ENCODE measurements around the gene KANSL1L. TPM values are rescaled to one million over a fixed set of nuclear protein-coding genes. Genes with fewer than 3 reads are reported as not detected.

KANSL1L gene
- total and polyA plus RNA-seq, 10 of the 15 experiments (the other 5 are each of a cell fraction or from before 2014, with no cell fraction given), result 1.2 to 9.5 (median 3.7) TPM

DNA sequence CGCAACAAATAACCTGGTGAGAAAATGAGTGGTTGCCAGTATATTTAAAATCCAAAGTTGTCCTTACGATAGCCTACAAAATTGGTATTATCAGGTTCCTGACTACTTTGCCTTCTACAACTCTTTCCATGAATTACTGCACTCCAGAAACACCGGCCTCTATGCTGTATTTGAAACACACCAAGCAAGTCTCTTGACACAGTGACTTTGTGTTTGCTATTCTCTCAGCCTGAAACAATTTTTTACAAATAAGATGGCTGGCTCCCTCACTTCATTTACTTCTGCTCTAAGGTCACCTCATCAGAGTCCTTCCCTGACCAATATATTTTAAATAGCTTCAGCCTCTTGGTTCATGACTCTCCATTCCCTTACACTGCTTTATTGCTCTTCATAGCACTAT, 12.2 kb downstream of the KANSL1L start:
- in situ Hi-C loops (cut with MboI), result no loop called here
- TF ChIP-seq, protein P1, sequence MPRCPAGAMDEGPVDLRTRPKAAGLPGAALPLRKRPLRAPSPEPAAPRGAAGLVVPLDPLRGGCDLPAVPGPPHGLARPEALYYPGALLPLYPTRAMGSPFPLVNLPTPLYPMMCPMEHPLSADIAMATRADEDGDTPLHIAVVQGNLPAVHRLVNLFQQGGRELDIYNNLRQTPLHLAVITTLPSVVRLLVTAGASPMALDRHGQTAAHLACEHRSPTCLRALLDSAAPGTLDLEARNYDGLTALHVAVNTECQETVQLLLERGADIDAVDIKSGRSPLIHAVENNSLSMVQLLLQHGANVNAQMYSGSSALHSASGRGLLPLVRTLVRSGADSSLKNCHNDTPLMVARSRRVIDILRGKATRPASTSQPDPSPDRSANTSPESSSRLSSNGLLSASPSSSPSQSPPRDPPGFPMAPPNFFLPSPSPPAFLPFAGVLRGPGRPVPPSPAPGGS (IDR thresholded peaks at IDR 0.05; ENCODE audit: borderline replicate concordance, insufficient read depth, low read depth, low read length, poor library complexity, severe bottlenecking), result no peak
- TF ChIP-seq EP300 (IDR thresholded peaks at IDR 0.05; ENCODE audit: borderline replicate concordance in 1 of 2, control insufficient read depth in 1 of 2, low read depth in 2 of 2, low read length in 2 of 2), result no peak
- TF ChIP-seq, protein P2, sequence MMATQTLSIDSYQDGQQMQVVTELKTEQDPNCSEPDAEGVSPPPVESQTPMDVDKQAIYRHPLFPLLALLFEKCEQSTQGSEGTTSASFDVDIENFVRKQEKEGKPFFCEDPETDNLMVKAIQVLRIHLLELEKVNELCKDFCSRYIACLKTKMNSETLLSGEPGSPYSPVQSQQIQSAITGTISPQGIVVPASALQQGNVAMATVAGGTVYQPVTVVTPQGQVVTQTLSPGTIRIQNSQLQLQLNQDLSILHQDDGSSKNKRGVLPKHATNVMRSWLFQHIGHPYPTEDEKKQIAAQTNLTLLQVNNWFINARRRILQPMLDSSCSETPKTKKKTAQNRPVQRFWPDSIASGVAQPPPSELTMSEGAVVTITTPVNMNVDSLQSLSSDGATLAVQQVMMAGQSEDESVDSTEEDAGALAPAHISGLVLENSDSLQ (IDR thresholded peaks at IDR 0.05), result no peak
- TF ChIP-seq, protein P3, sequence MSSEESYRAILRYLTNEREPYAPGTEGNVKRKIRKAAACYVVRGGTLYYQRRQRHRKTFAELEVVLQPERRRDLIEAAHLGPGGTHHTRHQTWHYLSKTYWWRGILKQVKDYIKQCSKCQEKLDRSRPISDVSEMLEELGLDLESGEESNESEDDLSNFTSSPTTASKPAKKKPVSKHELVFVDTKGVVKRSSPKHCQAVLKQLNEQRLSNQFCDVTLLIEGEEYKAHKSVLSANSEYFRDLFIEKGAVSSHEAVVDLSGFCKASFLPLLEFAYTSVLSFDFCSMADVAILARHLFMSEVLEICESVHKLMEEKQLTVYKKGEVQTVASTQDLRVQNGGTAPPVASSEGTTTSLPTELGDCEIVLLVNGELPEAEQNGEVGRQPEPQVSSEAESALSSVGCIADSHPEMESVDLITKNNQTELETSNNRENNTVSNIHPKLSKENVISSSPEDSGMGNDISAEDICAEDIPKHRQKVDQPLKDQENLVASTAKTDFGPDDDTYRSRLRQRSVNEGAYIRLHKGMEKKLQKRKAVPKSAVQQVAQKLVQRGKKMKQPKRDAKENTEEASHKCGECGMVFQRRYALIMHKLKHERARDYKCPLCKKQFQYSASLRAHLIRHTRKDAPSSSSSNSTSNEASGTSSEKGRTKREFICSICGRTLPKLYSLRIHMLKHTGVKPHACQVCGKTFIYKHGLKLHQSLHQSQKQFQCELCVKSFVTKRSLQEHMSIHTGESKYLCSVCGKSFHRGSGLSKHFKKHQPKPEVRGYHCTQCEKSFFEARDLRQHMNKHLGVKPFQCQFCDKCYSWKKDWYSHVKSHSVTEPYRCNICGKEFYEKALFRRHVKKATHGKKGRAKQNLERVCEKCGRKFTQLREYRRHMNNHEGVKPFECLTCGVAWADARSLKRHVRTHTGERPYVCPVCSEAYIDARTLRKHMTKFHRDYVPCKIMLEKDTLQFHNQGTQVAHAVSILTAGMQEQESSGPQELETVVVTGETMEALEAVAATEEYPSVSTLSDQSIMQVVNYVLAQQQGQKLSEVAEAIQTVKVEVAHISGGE (CRISPR knock-in tag; IDR thresholded peaks at IDR 0.05), result no peak
- TF ChIP-seq, protein P4, sequence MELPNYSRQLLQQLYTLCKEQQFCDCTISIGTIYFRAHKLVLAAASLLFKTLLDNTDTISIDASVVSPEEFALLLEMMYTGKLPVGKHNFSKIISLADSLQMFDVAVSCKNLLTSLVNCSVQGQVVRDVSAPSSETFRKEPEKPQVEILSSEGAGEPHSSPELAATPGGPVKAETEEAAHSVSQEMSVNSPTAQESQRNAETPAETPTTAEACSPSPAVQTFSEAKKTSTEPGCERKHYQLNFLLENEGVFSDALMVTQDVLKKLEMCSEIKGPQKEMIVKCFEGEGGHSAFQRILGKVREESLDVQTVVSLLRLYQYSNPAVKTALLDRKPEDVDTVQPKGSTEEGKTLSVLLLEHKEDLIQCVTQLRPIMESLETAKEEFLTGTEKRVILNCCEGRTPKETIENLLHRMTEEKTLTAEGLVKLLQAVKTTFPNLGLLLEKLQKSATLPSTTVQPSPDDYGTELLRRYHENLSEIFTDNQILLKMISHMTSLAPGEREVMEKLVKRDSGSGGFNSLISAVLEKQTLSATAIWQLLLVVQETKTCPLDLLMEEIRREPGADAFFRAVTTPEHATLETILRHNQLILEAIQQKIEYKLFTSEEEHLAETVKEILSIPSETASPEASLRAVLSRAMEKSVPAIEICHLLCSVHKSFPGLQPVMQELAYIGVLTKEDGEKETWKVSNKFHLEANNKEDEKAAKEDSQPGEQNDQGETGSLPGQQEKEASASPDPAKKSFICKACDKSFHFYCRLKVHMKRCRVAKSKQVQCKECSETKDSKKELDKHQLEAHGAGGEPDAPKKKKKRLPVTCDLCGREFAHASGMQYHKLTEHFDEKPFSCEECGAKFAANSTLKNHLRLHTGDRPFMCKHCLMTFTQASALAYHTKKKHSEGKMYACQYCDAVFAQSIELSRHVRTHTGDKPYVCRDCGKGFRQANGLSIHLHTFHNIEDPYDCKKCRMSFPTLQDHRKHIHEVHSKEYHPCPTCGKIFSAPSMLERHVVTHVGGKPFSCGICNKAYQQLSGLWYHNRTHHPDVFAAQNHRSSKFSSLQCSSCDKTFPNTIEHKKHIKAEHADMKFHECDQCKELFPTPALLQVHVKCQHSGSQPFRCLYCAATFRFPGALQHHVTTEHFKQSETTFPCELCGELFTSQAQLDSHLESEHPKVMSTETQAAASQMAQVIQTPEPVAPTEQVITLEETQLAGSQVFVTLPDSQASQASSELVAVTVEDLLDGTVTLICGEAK (IDR thresholded peaks at IDR 0.05; ENCODE audit: borderline replicate concordance), result no peak
- no peak for TF ChIP-seq SUZ12 (IDR thresholded peaks at IDR 0.05; ENCODE audit: unreplicated experiment)
- no peak for TF ChIP-seq CREM (IDR thresholded peaks at IDR 0.05; ENCODE audit: low read depth)
- TF ChIP-seq ZSCAN29 (IDR thresholded peaks at IDR 0.05), result no peak
- no peak for TF ChIP-seq EZH2 (IDR thresholded peaks at IDR 0.05; ENCODE audit: borderline replicate concordance, control insufficient read depth, low read depth, low read length)
- no peak for TF ChIP-seq HDGF (IDR thresholded peaks at IDR 0.05)
- TF ChIP-seq, protein P5, sequence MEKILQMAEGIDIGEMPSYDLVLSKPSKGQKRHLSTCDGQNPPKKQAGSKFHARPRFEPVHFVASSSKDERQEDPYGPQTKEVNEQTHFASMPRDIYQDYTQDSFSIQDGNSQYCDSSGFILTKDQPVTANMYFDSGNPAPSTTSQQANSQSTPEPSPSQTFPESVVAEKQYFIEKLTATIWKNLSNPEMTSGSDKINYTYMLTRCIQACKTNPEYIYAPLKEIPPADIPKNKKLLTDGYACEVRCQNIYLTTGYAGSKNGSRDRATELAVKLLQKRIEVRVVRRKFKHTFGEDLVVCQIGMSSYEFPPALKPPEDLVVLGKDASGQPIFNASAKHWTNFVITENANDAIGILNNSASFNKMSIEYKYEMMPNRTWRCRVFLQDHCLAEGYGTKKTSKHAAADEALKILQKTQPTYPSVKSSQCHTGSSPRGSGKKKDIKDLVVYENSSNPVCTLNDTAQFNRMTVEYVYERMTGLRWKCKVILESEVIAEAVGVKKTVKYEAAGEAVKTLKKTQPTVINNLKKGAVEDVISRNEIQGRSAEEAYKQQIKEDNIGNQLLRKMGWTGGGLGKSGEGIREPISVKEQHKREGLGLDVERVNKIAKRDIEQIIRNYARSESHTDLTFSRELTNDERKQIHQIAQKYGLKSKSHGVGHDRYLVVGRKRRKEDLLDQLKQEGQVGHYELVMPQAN (conservative IDR thresholded peaks at IDR 0.05), result no peak

More for the DNA sequence above, 12.2 kb downstream of the KANSL1L start:
- Histone ChIP-seq H3K4me2 (ENCODE audit: control insufficient read depth, insufficient read depth) (no peak overlapping the region), H3K36me3 (ENCODE audit: control insufficient read depth in 2 of 2, insufficient read depth in 2 of 2, low read length in 1 of 2) (no peaks in the 10 kb centered on the region), H3K4me3 (no peak overlapping the region), H3K27ac (ENCODE audit: control insufficient read depth, insufficient read depth) (no peak overlapping the region), H3K9me3 (replicated peaks; ENCODE audit: control insufficient read depth, insufficient read depth, low read length) (no peaks in the 10 kb centered on the region), H4K20me1 (ENCODE audit: control insufficient read depth, insufficient read depth) (no peaks in the 10 kb centered on the region), H3K27me3 (replicated peaks in 1 of 2; ENCODE audit: control insufficient read depth in 2 of 2, insufficient read depth in 2 of 2, low read length in 1 of 2) (no peaks in the 10 kb centered on the region), H3K79me2 (ENCODE audit: control insufficient read depth, insufficient read depth, low read length) (no peaks in the 10 kb centered on the region), H3K4me1 (ENCODE audit: control insufficient read depth, insufficient read depth, low read length) (no peaks in the 10 kb centered on the region), H3K9ac (ENCODE audit: control insufficient read depth, insufficient read depth, low read length) (no peak overlapping the region), H2AFZ (ENCODE audit: control insufficient read depth, low read depth, low read length) (no peak overlapping the region)
- POLR2A ChIA-PET, result no interaction called here
- no peak for ATAC-seq
- BruUV-seq (replicated peaks), result no TSS peak
- 98% methylated on average over 3 of the region's 3 CpGs for WGBS (ENCODE audit: insufficient coverage, insufficient replicate concordance, low lambda C conversion rate, missing lambda C conversion rate)
- DNase-seq (ENCODE audit: low read depth, low spot score), result no peak
- RAD21 ChIA-PET (ENCODE audit: unreplicated experiment), result no interaction called here
- intact Hi-C loops (cut with micrococcal nuclease; ENCODE audit: unreplicated experiment), result no loop called here
- SMC1A ChIA-PET (ENCODE audit: uncharacterized antibody, unreplicated experiment), result interaction anchor here (1.3 kb wide), 1 partner anchor 40 kb away, joined by 3 read pairs; no protein-coding TSS in a partner anchor
- FAIRE-seq, result no peak
- CTCF ChIA-PET, result interaction anchor here (0.8 to 1.6 kb wide), 3 partner anchors 13 to 344 kb away, joined by 4 to 6 read pairs (median 4); no protein-coding TSS in a partner anchor
